Loucy (cell line): Measurements from ENCODE around the gene TLX2.
A peak's percentile ranks its signal among the peaks of the same experiment; 100 is the strongest.

Experiments
- H2AFZ ChIP-seq: fragments of 200-600 bp; sonication (generic); 2 replicates; pipeline ENCODE4 v1.6.0; 2016; ENCODE audit warnings: antibody characterized with exemption, mild to moderate bottlenecking, low read length, moderate library complexity
- H3F3A ChIP-seq: fragments of 200-600 bp; 2 replicates; pipeline ENCODE4 v1.6.0; 2016; ENCODE audit warnings: antibody characterized with exemption, low read depth, mild to moderate bottlenecking
- H3K27me3 ChIP-seq: fragments of 200-600 bp; sonication (generic); 2 replicates; pipeline ENCODE4 v1.6.1; 2014; ENCODE audit warnings: low read length, mild to moderate bottlenecking; ENCODE audit not compliant: insufficient read depth, poor library complexity, severe bottlenecking
- H3K36me3 ChIP-seq: fragments of 200-600 bp; sonication (generic); 2 replicates; pipeline ENCODE4 v1.6.1; 2016; ENCODE audit warnings: low read length; ENCODE audit not compliant: insufficient read depth
- H3K4me1 ChIP-seq: fragments of 200-600 bp; sonication (generic); 2 replicates; pipeline ENCODE4 v1.5.1; 2014; ENCODE audit warnings: low read length, mild to moderate bottlenecking; ENCODE audit not compliant: insufficient read depth, poor library complexity, severe bottlenecking
- H3K4me2 ChIP-seq: fragments of 200-600 bp; sonication (generic); 2 replicates; pipeline ENCODE4 v1.6.0; 2014; ENCODE audit warnings: antibody characterized with exemption, low read length, low read depth, mild to moderate bottlenecking; ENCODE audit not compliant: poor library complexity, severe bottlenecking
- H3K4me3 ChIP-seq: fragments of 200-600 bp; sonication (generic); 2 replicates; pipeline ENCODE4 v1.5.1; 2014; ENCODE audit warnings: low read length, mild to moderate bottlenecking, mixed read lengths; ENCODE audit not compliant: poor library complexity, severe bottlenecking
- H3K79me2 ChIP-seq: fragments of 200-600 bp; sonication (generic); 2 replicates; pipeline ENCODE4 v1.6.1; 2014; ENCODE audit warnings: low read length; ENCODE audit not compliant: insufficient read depth
- H3K9ac ChIP-seq: fragments of 200-600 bp; sonication (generic); 2 replicates; pipeline ENCODE4 v1.6.0; 2014; ENCODE audit warnings: mild to moderate bottlenecking, low read depth, low read length, moderate library complexity; ENCODE audit not compliant: poor library complexity, severe bottlenecking
- H3K9me2 ChIP-seq: fragments of 200-600 bp; sonication (generic); replicated peaks from 2 replicates; pipeline ENCODE4 v1.6.1; 2016; ENCODE audit warnings: low read depth, low read length, mixed read lengths
- H3K9me3 ChIP-seq: fragments of 200-600 bp; sonication (generic); 2 replicates; pipeline ENCODE4 v1.6.1; 2014; ENCODE audit warnings: mild to moderate bottlenecking, antibody characterized with exemption, low read length, low read depth; ENCODE audit not compliant: insufficient read depth
- H4K20me1 ChIP-seq: fragments of 200-600 bp; sonication (generic); 2 replicates; pipeline ENCODE4 v1.6.0; 2014; ENCODE audit warnings: antibody characterized with exemption, low read length, mild to moderate bottlenecking; ENCODE audit not compliant: insufficient read depth, poor library complexity, severe bottlenecking
- EZH2phosphoT487 ChIP-seq: fragments of 200-600 bp; IDR thresholded peaks from 2 replicates; pipeline ENCODE4 v1.6.1; 2018; ENCODE audit warnings: antibody characterized with exemption, mild to moderate bottlenecking, moderate library complexity, borderline replicate concordance
- TF ChIP-seq, protein P1 (sequence below): fragments of 200-600 bp; sonication (generic); conservative IDR thresholded peaks from 2 replicates; pipeline ENCODE4 v1.5.1; 2014; ENCODE audit warnings: mild to moderate bottlenecking, antibody characterized with exemption, low read length

The TLX2 gene

DNA sequence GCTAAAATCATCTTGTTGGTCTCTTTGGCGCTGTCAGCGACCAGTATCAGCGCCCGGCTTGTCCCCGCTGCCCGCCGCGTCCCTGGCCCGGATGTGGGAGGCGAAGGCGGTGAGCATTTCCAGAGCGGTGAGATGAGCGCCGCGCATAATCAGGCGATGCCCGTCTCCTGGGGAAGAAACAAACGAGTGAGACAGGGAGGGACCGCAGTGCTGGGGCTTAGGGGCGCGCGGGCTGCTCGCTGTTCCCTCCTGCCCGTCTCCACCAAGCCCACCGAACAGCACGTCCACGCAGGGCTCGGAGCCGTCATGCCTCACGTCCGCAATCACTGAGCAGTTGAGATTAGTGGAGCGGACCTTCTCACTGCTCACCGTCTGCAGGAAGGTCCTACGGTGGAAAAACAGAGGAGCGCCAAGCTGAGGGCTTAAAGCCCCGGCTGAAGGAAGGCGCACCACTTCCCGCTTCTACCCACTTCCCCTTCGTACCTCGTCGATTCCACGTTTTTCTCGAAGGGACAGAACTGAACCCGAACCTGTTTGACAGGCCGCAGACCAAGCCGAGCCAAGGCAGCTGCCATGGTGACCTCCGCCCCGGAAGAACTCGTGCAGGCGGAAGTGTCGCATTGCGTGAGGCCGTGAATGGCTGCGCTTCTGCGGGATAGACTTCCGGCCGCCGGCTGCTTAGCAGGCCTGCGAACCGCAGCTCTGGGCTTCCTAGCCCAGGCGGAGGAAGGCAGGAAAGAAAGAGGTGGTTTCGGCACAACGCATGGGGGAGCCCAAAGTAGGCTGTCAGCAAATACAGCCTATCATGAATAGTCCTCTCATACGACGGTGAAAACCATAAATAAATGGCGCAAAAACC lies 41.9 kb upstream of the TLX2 start, which contains the start of gene MRPL53:
TSS of gene MRPL53 (minus strand) at position 595 of the 859 bp plus-strand sequence. CDS start at position 575, 20 bp downstream.
- Histone ChIP-seq H3K36me3 (peaks cover 6% of the 10 kb centered on the region; the same call in 1 of the 2 replicates), H3K79me2 (peaks cover 14% of the 10 kb centered on the region; the same call in 1 of the 2 replicates), H3K4me3 (peak within 1 kb of the TSS; percentile 86), H3K4me2 (peak within 1 kb of the TSS; percentile 92), H3K4me1 (peaks cover 16% of the 10 kb centered on the region), H3K9me3 (no peaks in the 10 kb centered on the region), H4K20me1 (no peaks in the 10 kb centered on the region), H3K9ac (peak within 1 kb of the TSS; percentile 86), H3K27me3 (no peaks in the 10 kb centered on the region), H3K9me2 (no peaks in the 10 kb centered on the region), H2AFZ (peak within 1 kb of the TSS; percentile 87), H3F3A (peaks cover 5% of the 10 kb centered on the region; the same call in 1 of the 2 replicates)
- TF ChIP-seq, protein P1, sequence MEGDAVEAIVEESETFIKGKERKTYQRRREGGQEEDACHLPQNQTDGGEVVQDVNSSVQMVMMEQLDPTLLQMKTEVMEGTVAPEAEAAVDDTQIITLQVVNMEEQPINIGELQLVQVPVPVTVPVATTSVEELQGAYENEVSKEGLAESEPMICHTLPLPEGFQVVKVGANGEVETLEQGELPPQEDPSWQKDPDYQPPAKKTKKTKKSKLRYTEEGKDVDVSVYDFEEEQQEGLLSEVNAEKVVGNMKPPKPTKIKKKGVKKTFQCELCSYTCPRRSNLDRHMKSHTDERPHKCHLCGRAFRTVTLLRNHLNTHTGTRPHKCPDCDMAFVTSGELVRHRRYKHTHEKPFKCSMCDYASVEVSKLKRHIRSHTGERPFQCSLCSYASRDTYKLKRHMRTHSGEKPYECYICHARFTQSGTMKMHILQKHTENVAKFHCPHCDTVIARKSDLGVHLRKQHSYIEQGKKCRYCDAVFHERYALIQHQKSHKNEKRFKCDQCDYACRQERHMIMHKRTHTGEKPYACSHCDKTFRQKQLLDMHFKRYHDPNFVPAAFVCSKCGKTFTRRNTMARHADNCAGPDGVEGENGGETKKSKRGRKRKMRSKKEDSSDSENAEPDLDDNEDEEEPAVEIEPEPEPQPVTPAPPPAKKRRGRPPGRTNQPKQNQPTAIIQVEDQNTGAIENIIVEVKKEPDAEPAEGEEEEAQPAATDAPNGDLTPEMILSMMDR, result 0 out of 2 replicates have a peak, but pooled peaks have one; percentile 10
- no peak for TF ChIP-seq EZH2phosphoT487

DNA sequence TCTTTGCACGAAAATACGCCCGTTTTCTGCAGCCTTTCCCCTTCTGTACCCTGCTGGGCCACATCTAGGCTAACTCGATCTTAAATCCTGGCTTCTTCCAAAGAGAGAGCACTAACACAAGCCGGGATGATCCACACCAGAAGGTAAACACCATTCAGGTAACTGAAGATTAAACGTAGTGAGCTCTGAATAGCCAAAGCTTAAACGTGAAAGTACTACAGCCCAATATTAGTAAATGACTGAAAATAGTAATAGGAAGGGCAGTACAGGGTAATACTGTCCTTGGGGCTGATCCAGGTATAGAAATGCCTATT lies 41.3 kb upstream of the TLX2 start:
- H2AFZ ChIP-seq, result peak overlapping the region; percentile 71

DNA sequence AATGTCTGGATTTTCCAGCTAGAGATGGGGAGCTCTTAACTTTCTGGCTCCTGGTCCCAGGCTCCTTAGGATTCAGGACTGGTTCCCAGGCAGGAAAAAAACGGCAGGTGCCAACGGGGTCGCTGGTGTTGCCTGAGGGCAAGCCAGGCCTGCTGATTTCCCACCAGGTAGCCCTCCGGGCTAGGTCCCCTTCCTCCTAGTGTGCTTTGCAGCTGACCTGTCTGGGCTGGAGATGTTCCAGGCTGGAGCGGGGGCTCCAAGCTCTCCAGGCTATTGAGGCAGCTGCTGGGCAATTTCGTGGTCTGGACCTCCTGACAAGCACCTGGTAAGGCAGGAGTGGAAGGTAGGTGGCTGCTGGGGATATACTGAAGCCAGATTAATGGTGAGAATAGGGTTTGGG lies 39.8 kb upstream of the TLX2 start:
- no peak overlapping the region for H3K4me3 ChIP-seq
- no peaks in the 10 kb centered on the region for H4K20me1 ChIP-seq
- no peaks in the 10 kb centered on the region for H3K27me3 ChIP-seq
- peaks cover 20% of the 10 kb centered on the region for H3K4me1 ChIP-seq
- H3K9ac ChIP-seq, result no peak overlapping the region
- no peak overlapping the region for H3K4me2 ChIP-seq
- peaks cover 5% of the 10 kb centered on the region; the same call in 1 of the 2 replicates for H3F3A ChIP-seq
- H3K9me3 ChIP-seq, result no peaks in the 10 kb centered on the region
- H3K36me3 ChIP-seq, result peaks cover 6% of the 10 kb centered on the region; the same call in 1 of the 2 replicates
- no peaks in the 10 kb centered on the region for H3K9me2 ChIP-seq
- H2AFZ ChIP-seq, result no peak overlapping the region
- H3K79me2 ChIP-seq, result peaks cover 20% of the 10 kb centered on the region
- TF ChIP-seq, protein P1, result no peak
- TF ChIP-seq EZH2phosphoT487, result no peak

More for the DNA sequence above, 41.3 kb upstream of the TLX2 start:
- H3K79me2 ChIP-seq, result peaks cover 14% of the 10 kb centered on the region; the same call in 1 of the 2 replicates
- peak overlapping the region; percentile 92 for H3K4me2 ChIP-seq
- H3K4me3 ChIP-seq, result peak overlapping the region; percentile 86
- no peaks in the 10 kb centered on the region for H4K20me1 ChIP-seq
- H3K4me1 ChIP-seq, result peaks cover 16% of the 10 kb centered on the region
- H3K9me3 ChIP-seq, result no peaks in the 10 kb centered on the region
- TF ChIP-seq, protein P1, result no peak
- no peaks in the 10 kb centered on the region for H3K27me3 ChIP-seq
- peaks cover 6% of the 10 kb centered on the region; the same call in 1 of the 2 replicates for H3K36me3 ChIP-seq
- H3K9ac ChIP-seq, result peak overlapping the region; percentile 86
- peaks cover 5% of the 10 kb centered on the region; the same call in 1 of the 2 replicates for H3F3A ChIP-seq
- H3K9me2 ChIP-seq, result no peaks in the 10 kb centered on the region
